ENCODE data around the gene STEEP1. TPM values are rescaled to one million over a fixed set of nuclear protein-coding genes. Genes with fewer than 3 reads are reported as not detected.
"Not testable (repeated sequence)": the region's sequence is repeated elsewhere in the genome, so short reads cannot be mapped to it uniquely, and the experiment has no call there.

The STEEP1 gene
- polyA plus RNA-seq, 1 experiment = 15.8 TPM

GRCh38 chrX:119500061-119500800 lies 65.0 kb downstream of the STEEP1 start:
- no peaks in the 10 kb centered on the region for H3K36me3 ChIP-seq (ENCODE audit: control insufficient read depth, insufficient read depth, low read length)
- CTCF ChIA-PET = interaction anchor here (1.0 to 2.5 kb wide), 3 partner anchors 12 to 95 kb away, joined by 3 to 7 read pairs (median 6); no protein-coding TSS in a partner anchor
- no peaks in the 10 kb centered on the region for H3K27me3 ChIP-seq (ENCODE audit: control insufficient read depth, insufficient read depth, low read length)
- H3K4me3 ChIP-seq (ENCODE audit: low read depth, low read length) = no peak overlapping the region
- DNase-seq (ENCODE audit: low read depth) = no peak
- no peak for TF ChIP-seq CTCF (IDR thresholded peaks at IDR 0.05; ENCODE audit: insufficient read depth, low read depth, low read length)
- POLR2A ChIA-PET = no interaction called here

- no peak for DNase-seq (ENCODE audit: low read depth)
- TF ChIP-seq CTCF (IDR thresholded peaks at IDR 0.05; ENCODE audit: insufficient read depth, low read depth, low read length) = no peak
- H3K36me3 ChIP-seq (ENCODE audit: control insufficient read depth, insufficient read depth, low read length) = no peaks in the 10 kb centered on the region
- H3K4me3 ChIP-seq (ENCODE audit: low read depth, low read length) = no peak overlapping the region
- ChIA-PET POLR2A (no interaction called here), CTCF (interaction anchor here (0.6 to 5.2 kb wide), 3 partner anchors 15 to 81 kb away, joined by 3 to 26 read pairs (median 3); no protein-coding TSS in a partner anchor)
- no peaks in the 10 kb centered on the region for H3K27me3 ChIP-seq (ENCODE audit: control insufficient read depth, insufficient read depth, low read length)
Observed at GRCh38 chrX:119497185-119497584, 68.0 kb downstream of the STEEP1 start.

DNA sequence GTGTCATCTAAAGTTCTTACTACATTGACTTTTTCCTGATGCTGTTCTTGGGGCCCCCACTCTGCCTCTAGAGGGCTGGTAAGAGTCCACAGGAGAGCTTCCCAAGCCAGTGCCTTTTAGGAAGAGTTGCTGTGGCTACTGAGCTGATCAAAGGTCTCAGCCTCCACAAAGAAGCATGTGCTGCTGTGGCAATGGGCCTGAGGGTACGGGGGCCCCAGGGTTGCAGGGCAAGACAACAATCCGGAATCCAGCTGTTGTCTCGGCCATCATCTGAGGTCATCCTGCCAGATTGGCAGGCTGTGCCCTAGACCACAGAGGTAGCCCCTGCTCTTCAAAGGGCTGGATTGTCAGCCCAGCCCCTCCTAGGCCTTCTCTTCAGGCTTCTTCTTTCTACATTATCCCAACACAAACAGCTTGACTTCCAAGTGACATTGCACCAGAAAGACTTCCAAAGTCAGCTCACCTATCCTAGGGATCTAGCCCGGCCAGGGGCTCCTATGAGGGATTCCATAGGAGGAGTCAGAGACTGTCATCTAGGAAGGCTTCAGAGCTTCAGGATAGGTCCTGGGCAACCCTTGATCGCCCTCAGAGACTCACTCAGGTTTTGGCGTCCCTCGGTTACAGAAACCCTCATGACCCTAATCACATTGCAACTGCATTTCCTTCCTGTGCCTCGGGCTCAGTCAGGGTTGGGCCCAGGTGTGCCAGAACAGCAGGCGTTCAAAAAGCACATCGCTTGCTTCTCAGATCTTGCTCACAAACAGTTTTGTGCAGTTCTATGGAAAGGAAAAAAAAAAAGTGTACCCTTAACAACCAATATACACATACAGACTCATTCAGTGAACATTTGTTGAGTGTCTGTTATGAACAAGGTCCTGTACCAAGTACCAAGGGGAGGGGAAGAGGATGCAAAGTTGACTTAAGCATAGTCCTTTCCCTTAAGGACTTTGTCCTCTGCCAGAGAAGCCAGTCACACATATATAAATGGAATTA lies 69.2 kb downstream of the STEEP1 start:
- Histone ChIP-seq H3K4me3 (ENCODE audit: low read depth, low read length) (no peak overlapping the region), H3K36me3 (ENCODE audit: control insufficient read depth, insufficient read depth, low read length) (no peaks in the 10 kb centered on the region), H3K27me3 (ENCODE audit: control insufficient read depth, insufficient read depth, low read length) (no peaks in the 10 kb centered on the region)
- ChIA-PET POLR2A (no interaction called here), CTCF (interaction anchor here (0.9 to 5.2 kb wide), 4 partner anchors 16 to 234 kb away, joined by 3 to 26 read pairs (median 3); no protein-coding TSS in a partner anchor)
- DNase-seq (ENCODE audit: low read depth) = no peak
- TF ChIP-seq CTCF (IDR thresholded peaks at IDR 0.05; ENCODE audit: insufficient read depth, low read depth, low read length) = no peak

- CTCF ChIA-PET = interaction anchor here (0.9 to 5.2 kb wide), 3 partner anchors 13 to 19 kb away, joined by 4 to 26 read pairs (median 4); no protein-coding TSS in a partner anchor
- not testable (repeated sequence) for H3K27me3 ChIP-seq (ENCODE audit: control insufficient read depth, insufficient read depth, low read length); H3K4me3 ChIP-seq (ENCODE audit: low read depth, low read length); DNase-seq (ENCODE audit: low read depth); H3K36me3 ChIP-seq (ENCODE audit: control insufficient read depth, insufficient read depth, low read length)
- POLR2A ChIA-PET = interaction anchor here (0.6 kb wide), 1 partner anchor 266 kb away, joined by 16 read pairs; no protein-coding TSS in a partner anchor
Observed at GRCh38 chrX:119493851-119494495, 71.2 kb downstream of the STEEP1 start.

DNA sequence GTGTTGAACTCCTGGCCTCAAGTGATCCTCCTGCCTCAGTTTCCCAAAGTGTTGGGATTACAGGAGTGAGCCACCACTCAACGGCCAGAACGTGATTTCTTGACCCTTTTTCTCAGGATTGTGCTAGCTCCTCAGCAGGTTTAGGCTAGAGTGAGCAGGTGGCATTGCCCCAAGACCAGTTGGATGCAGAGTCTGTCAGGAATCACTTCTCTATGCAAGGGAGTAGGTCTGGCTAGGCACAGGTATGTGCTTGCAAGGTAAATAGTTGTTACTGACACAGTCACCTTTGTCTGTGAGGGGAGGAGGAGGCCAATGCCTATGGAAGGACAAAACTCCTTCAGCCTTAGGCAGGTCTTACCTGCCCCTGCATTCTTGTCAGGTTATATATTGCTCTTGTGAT lies 72.7 kb downstream of the STEEP1 start:
- TF ChIP-seq CTCF (IDR thresholded peaks at IDR 0.05; ENCODE audit: insufficient read depth, low read depth, low read length) = no peak
- no peaks in the 10 kb centered on the region for H3K27me3 ChIP-seq (ENCODE audit: control insufficient read depth, insufficient read depth, low read length)
- CTCF ChIA-PET = no interaction called here
- POLR2A ChIA-PET = no interaction called here
- H3K4me3 ChIP-seq (ENCODE audit: low read depth, low read length) = no peak overlapping the region
- no peak for DNase-seq (ENCODE audit: low read depth)
- no peaks in the 10 kb centered on the region for H3K36me3 ChIP-seq (ENCODE audit: control insufficient read depth, insufficient read depth, low read length)

Data from BJ (cell line).